Osteocyte (in vitro differentiated cells): Measurements from ENCODE around the gene TP53BP1. TPM values are rescaled to one million over a fixed set of nuclear protein-coding genes. Genes with fewer than 3 reads are reported as not detected.

Source experiments
- DNase-seq: peaks from one replicate; pipeline ENCODE4 v3.0.0; 2021; ENCODE audit warnings: mixed read lengths; ENCODE audit not compliant: unreplicated experiment; ENCODE audit errors: extremely low spot score
- H3K27ac Mint-ChIP-seq: one replicate; pipeline ENCODE4 v1.8.0; 2021; ENCODE audit warnings: mild to moderate bottlenecking, mixed read lengths; ENCODE audit not compliant: unreplicated experiment
- H3K27me3 Mint-ChIP-seq: one replicate; pipeline ENCODE4 v1.8.0; 2021; ENCODE audit warnings: mixed read lengths; ENCODE audit not compliant: unreplicated experiment
- H3K36me3 Mint-ChIP-seq: one replicate; pipeline ENCODE4 v1.8.0; 2021; ENCODE audit warnings: mixed read lengths; ENCODE audit not compliant: unreplicated experiment
- H3K4me1 Mint-ChIP-seq: one replicate; pipeline ENCODE4 v1.8.0; 2021; ENCODE audit warnings: mixed read lengths; ENCODE audit not compliant: unreplicated experiment
- H3K4me3 Mint-ChIP-seq: one replicate; pipeline ENCODE4 v1.8.0; 2021; ENCODE audit warnings: mild to moderate bottlenecking, moderate library complexity, mixed read lengths; ENCODE audit not compliant: unreplicated experiment
- H3K9me3 Mint-ChIP-seq: one replicate; pipeline ENCODE4 v1.8.0; 2021; ENCODE audit warnings: mixed read lengths; ENCODE audit not compliant: unreplicated experiment
- CTCF ChIP-seq: fragments of 200-600 bp; sonication (generic); IDR thresholded peaks from 2 replicates; pipeline ENCODE4 v1.5.0; 2021; ENCODE audit warnings: antibody characterized with exemption, mild to moderate bottlenecking, moderate library complexity
- total RNA-seq: library from RNA; stranded (reverse); gene quantifications from 2 replicates; pipeline ENCODE4 v1.2.1, GENCODE V29; 2021

TP53BP1 gene
- total RNA-seq, 1 donor from 2014 or later, result 61.2 TPM

- H3K9me3 Mint-ChIP-seq, result peaks cover 54% of the 10 kb centered on the region
- no peak for TF ChIP-seq CTCF
- H3K27ac Mint-ChIP-seq, result no peak overlapping the region
- H3K27me3 Mint-ChIP-seq, result no peaks in the 10 kb centered on the region
- H3K4me3 Mint-ChIP-seq, result no peak overlapping the region
- DNase-seq, result no peak
- peaks cover 4% of the 10 kb centered on the region for H3K4me1 Mint-ChIP-seq
- H3K36me3 Mint-ChIP-seq, result peaks cover 76% of the 10 kb centered on the region
Measured at GRCh38 chr15:43360821-43361220, 132.1 kb downstream of the TP53BP1 start.

Other genes starting within 250 kb of the TP53BP1 start
- gene TGM5, start 226.2 kb downstream of the TP53BP1 start, total RNA-seq, result not detected in 2 replicates
- not detected in 2 replicates for gene TGM7, start 190.9 kb downstream of the TP53BP1 start, total RNA-seq
- gene LCMT2, start 162.6 kb downstream of the TP53BP1 start, total RNA-seq, result 8.7 and 8.8 TPM in 2 replicates
- 25.8 and 28.3 TPM in 2 replicates for gene ZSCAN29, start 122.1 kb downstream of the TP53BP1 start, total RNA-seq
- 19.8 TPM in 2 replicates for gene TUBGCP4, start 122.1 kb downstream of the TP53BP1 start, total RNA-seq
- 27.6 and 29.2 TPM in 2 replicates for gene MAP1A, start 24.5 kb upstream of the TP53BP1 start, total RNA-seq
- gene PPIP5K1, start 97.1 kb upstream of the TP53BP1 start, total RNA-seq, result 26.1 and 34.5 TPM in 2 replicates
- gene CKMT1B, start 100.9 kb upstream of the TP53BP1 start, total RNA-seq, result not detected in 2 replicates
- gene STRC, start 125.6 kb upstream of the TP53BP1 start, total RNA-seq, result 0.30 and 0.34 TPM in 2 replicates
- 3.1 and 3.3 TPM in 2 replicates for gene CATSPER2, start 155.7 kb upstream of the TP53BP1 start, total RNA-seq
- not detected in 2 replicates for gene CKMT1A, start 200.7 kb upstream of the TP53BP1 start, total RNA-seq